ENCODE data around the gene NUP210L.

Gene NUP210L

DNA sequence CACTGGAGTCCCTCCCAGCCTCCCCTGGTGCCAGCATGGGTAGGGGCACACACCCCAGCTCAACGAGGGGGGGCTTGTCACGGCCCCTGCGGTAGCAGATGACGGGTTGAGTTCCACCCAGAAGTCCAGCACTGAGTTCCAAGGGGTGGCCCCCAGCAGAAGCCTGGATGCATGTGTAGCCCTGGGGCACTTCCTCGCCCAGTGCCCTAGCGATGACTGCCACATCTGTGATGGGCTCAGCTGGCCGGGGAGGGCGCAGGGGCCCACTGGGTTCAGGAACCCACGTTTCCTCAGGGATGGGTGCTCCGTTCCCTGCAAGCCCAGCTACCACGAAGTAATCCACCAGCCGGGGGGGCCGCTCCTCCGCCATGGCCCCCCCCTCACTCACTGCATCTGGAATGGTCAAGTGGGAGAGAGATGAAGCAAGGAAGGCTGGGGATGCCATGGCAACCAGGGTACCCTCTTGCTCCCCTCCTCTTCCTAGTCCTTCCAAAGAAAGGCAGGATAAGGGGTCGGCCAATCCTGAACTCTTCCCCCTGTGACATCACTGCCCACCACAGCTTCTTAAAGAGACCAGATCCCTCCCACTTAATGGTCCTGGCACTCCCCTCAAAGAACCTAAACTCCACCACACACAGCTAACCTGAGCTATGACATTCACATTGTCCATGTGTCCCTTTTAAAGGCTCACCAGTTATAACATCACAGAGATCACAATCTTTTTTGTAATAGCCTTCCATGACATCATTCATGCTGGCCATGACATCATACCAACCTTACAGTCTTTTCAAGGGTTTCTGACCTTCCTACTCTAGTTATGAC is 210.7 kb downstream of the NUP210L start:
- TF ChIP-seq CTCF (IDR thresholded peaks at IDR 0.05; ENCODE audit: low read depth, low read length) = no peak
- Histone ChIP-seq H3K9me3 (ENCODE audit: severe bottlenecking) (no peaks in the 10 kb centered on the region), H3K36me3 (peaks cover 82% of the 10 kb centered on the region), H3K27ac (no peak overlapping the region), H3K27me3 (ENCODE audit: insufficient read depth, low read depth, severe bottlenecking) (no peaks in the 10 kb centered on the region), H3K4me3 (ENCODE audit: low read depth, low read length) (no peak overlapping the region)
- no peak for DNase-seq

DNA sequence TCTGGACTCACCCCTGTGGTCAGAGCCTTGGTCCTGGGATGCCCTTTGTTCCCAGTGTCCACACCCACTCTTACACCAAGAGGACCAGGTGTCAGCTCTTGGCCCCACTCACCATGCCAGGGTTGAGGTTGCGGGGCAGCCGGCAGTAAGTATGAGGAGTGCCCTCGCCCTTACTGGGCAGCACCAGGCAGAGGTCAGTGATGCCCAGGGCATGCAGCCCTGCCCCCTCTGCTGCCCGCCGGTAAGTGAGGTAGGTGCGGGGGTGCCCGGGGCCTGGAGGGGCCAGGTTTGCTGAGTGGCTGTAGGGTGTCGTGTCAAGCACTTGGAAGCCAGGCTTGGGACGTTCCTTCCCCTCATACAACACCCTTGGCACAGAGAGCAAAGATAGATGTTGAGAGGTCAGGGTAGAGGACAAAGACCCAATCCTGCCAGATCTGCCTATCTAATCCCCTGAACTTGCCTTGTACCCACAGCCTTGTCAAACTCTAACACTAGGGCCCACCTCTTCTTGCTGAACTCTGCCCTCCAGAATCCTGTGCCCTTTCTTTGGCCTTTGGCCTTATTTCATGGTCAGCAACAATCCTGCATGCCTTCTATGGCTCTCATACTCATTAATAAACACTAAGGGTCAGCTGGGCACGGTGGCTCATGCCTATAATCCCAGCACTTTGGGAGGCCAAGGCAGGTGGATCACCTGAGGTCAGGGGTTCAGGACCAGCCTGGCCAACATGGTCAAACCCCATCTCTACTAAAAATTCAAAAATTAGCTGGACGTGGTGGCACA is 211.9 kb downstream of the NUP210L start:
- H3K27me3 ChIP-seq (ENCODE audit: insufficient read depth, low read depth, severe bottlenecking) = no peaks in the 10 kb centered on the region
- DNase-seq = no peak
- no peak overlapping the region for H3K27ac ChIP-seq
- H3K9me3 ChIP-seq (ENCODE audit: severe bottlenecking) = no peaks in the 10 kb centered on the region
- peaks cover 80% of the 10 kb centered on the region for H3K36me3 ChIP-seq
- TF ChIP-seq CTCF (IDR thresholded peaks at IDR 0.05; ENCODE audit: low read depth, low read length) = no peak
- no peak overlapping the region for H3K4me3 ChIP-seq (ENCODE audit: low read depth, low read length)

Measured in WERI-Rb-1 (cell line).